ENCODE data around the gene JMJD7.
"Not testable (repeated sequence)": the region's sequence is repeated elsewhere in the genome, so short reads cannot be mapped to it uniquely, and the experiment has no call there.

Gene JMJD7

GRCh38 chr15:41823502-41823901 lies 4.4 kb upstream of the JMJD7 start:
- no peak for DNase-seq

GRCh38 chr15:41824062-41824745 lies 3.7 kb upstream of the JMJD7 start:
- DNase-seq = no peak

- DNase-seq = no peak
Measured at GRCh38 chr15:41825145-41825544, 2.7 kb upstream of the JMJD7 start.

DNA sequence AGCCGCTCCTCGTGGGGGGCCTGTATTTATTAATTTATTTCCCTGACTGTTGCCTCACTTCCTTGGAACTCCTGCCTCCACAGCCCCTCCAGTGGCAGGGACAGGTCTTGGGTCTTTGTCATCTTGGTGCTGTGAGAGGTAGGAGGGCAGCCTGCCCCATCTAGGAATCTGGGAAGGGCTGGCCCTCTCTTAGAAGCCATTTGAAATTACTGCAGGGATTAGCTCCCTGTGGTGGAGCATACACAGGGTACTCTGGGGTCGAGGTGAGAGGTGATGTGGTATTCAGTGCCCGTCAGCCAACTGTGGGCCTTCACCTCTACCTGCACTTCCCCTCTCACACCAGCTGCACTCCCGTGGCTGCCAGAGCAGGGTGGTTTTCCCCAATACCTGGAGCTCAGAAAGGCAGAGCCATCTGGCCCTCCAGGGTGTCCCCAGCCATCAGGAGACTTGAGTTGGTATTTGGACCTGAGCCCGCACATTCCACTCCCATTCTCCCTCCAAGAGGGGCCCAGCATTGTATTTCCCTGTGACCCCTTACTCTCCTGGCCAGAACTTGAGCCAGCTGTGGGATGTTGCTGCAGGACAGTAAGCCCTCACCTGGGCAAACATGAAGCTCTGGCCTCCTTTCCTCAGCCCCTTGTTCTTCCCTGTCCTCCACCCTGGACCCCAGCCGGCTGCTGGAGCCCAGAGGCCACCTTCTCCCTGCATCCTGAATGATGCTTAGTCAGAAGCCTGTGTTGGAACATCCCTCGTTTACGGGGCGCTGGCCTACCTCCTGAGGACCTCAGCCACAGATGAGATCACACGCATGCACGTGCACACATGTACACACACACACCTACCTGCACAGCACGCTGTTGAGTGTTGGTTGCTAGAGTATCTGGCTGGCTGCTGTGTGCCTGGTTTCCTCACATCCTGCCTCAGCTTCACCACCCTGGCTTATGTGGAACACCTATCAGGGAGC lies 2.0 kb upstream of the JMJD7 start:
- DNase-seq = no peak

DNA sequence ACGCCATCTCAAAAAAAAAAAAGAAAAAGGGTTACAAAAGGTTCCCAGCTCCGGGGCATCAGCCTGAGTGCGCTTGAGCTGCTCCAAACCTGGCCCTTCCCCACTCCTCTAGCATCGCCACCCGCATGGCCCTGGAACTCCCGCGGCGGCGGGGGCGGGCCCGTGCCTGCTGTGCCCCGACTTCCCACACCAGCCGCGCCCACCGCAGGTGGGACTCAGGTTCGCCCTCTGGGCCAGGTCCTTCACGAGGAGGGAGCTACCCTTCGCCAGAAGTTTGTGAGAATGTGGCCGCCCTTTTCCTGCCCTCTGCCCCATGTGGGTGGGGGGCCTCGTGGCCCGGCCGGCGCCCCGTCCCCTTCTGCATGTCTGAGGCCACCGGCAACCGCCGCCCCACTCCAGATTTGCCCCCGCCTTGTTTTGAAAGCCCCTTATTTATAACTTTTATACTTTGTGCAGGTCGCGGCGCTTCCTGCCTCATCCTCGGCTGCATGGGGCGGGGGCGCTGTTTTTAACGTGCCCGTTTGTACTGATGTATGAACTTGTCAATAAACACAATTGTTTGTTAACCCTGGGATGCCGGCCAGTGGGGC lies 507 bp upstream of the JMJD7 start:
- no peak for DNase-seq

DNA sequence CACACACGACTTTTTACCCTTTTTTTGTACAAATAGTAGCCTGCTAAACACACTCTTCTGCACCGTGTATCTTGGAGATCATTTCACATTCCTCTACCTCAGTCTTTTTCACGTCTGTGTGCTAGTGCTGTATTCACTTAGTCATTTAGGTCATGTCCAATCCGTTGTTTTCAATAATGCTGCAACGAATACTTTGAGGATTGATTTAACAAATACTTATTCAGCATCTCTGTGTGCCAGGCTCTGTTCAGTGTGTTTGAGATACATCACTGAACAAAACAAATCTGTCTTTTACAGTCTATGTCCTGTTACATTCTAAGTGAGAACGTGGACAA lies 882 bp downstream of the JMJD7 start:
- DNase-seq = no peak

DNA sequence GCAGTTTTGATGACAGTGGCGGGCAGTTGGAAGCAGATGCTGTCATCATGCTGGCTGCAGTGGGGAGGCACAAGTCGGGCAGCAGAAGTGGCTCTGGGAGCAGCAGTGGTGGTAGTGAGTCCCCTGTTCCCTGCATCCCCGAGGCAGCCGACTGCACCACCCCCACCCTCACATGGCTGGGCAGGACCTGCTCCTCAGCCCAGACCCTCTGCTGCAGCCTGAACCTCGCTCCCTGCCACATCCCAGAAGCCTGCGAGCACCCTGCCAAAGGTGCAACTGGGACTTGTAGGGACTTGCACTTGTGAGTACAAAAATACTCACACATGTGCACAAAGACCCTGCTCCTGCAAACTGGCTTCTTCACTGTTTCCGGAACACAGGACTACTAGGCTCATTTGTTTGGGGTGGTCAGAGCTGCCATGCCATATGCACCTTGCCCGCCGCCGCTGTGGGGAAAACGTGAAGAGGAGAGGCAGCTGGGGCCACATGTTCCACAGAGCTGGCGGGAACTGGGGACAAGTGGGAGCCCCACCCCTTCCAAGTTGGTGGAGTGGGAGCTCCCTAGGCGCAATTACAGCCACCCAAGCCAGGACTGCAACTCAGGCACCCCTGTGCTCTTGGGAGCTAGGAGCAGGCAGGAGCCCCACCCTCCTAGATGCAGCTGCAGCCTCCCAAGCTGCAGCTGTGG lies 2.2 kb downstream of the JMJD7 start:
- no peak for DNase-seq

DNA sequence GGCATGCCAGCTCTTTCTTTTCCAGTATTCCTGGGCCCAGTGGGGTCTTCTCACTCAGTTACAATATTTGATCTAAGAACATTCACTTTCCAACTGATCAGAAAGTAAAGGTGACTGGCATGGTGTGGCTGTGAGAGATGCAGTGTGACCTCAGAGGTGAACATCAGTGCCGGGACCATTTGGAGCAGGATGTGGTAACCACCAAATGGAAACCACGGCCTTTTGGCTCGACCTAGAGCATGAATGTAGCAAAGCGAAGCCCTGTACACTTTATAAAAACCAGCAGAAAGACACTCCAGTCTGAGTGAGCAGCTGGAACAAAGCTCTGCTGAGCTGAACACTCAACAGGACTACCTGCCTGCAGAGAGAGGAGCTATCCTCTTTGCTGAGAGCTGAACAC lies 3.4 kb downstream of the JMJD7 start:
- not testable (repeated sequence) for DNase-seq

GRCh38 chr15:41832208-41832607 lies 4.3 kb downstream of the JMJD7 start:
- no peak for DNase-seq

- DNase-seq = no peak
Measured at GRCh38 chr15:41832875-41833274, 5.0 kb downstream of the JMJD7 start.

DNA sequence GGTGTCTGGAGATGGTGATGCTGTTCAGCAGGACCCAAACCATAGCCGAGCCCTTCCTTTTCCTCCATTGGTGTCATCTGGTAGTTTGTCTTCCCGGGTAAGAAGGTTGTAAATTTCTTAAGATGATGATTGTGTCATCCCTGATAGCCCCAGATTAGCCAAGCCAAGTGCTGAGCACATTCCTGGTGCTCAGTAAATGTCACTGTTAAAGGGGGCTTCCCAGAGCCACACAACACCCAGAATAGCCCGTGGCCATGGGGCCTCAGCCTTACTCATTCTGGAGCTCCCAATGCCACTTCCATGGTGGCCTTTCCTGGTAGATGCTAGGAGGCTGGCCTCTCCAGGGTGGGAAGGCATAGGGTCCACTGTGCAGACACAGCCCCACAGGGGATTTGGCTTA lies 6.2 kb downstream of the JMJD7 start:
- no peak for DNase-seq

- no peak for DNase-seq
Measured at GRCh38 chr15:41836073-41836472, 8.2 kb downstream of the JMJD7 start.

DNA sequence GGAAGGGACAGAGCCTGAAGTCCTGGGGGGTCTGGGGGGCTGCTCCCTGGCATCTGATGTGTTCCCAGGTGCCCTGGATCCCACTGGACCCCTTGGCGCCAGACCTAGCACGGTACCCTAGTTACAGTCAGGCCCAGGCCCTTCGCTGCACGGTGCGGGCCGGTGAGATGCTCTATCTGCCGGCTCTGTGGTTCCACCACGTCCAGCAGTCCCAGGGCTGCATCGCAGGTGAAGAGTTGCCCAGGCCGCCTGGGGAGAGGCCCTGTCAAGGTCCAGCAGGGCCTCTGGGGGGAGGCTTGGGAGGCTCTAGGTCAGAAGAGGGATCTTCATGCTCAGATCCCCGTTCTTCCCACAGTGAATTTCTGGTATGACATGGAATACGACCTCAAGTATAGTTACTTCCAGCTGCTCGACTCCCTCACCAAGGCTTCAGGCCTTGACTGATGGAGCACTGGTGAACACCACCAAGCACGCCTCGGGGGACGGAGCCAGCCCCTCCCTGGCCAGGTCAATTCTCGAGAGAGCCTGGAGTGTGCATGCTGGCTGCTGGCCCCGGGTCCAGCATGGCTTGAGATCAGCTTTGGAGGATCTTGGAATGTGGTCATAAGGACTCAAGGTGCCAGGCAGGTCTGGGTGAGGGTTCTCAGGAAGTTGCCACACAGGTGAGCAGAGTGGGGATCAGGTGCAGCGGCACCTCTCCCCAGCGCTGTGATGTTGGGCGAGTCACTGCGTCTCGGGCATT lies 9.0 kb downstream of the JMJD7 start:
- DNase-seq = no peak

DNA sequence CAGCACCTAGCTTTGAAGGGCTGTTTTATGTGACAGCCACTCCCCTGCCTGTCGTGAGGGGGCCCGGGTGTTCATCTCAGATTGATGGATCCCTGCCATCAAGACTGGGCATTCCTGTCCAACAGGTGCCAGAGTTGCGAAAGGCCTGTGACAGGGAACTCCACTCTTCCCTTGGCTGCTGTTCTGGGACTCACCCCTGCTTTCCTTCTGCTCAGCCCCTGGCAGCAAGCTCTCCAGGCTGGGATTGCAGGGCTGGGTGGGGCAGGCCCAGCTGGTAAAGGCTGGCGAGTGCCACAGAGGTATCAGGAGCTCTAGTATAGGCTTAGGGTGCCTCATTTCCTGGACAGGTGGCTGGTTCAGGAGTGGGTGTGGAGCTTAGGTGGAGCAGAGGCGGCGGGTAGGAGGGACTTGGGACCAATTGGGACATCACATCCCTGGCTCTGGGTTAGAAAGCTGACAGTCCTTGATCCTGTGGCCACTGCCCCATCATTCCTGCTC lies 10.6 kb downstream of the JMJD7 start, which contains the start of gene PLA2G4B:
TSS of gene PLA2G4B (plus strand) at position 448 of the 498 bp plus-strand sequence. CDS start 67 bp downstream, outside the sequence.
- no peak for DNase-seq

GRCh38 chr15:41839781-41840491 lies 12.0 kb downstream of the JMJD7 start:
- DNase-seq = no peak

DNA sequence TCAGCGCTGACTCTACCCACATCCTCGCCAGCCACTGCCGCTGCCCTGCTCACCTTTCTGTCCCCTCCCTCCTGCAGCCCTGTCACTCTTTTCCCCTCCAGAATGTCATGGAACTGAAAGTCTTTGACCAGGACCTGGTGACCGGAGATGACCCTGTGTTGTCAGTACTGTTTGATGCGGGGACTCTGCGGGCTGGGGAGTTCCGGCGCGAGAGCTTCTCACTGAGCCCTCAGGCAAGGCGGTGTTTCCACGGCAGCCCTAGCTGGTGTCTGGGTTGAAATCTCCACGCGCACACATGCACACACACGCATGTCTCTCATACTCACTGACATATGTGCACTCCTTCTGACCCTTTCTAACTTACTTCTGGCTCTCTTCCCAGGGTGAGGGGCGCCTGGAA lies 12.8 kb downstream of the JMJD7 start:
- DNase-seq = no peak

DNA sequence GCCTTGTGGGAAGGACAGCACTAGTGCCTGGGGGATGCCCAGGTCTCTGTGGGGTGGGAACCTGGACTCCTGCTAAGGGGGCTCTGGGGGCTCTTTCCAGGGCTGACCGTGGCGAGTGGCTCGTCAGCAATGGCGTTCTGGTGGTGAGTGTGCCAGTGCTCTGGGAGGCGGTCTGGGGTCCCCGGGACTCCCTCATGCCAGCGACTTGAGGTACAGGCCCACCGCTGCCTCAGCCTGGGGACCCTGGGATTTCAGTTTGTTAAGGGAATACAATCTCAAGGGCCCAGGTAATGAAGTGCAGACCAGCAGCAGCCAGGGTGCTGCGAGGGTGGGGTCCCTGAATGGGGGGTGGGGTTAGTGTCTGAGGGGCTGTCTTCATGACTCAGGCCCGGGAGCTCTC lies 13.2 kb downstream of the JMJD7 start:
- DNase-seq = no peak

DNA sequence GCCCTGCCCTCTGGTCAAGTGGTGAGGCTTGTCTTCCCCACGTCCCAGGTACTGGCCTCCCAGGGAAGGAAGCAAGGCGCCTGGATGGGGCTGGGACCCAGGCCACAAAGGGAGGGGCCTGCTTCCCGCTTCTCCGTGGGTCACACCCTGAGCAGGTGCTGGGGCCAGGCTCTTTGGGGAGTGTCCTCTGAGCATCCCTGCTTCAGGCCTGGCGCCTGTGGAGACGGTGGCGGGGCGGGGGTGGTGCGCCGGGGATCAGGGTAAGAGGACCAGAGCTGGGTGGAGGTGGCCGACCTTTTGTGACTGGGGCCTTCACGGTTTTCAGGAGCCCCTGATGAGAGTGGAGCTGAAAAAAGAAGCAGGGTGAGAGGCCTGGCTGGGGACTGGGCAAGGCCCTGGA lies 14.3 kb downstream of the JMJD7 start:
- DNase-seq = no peak

DNA sequence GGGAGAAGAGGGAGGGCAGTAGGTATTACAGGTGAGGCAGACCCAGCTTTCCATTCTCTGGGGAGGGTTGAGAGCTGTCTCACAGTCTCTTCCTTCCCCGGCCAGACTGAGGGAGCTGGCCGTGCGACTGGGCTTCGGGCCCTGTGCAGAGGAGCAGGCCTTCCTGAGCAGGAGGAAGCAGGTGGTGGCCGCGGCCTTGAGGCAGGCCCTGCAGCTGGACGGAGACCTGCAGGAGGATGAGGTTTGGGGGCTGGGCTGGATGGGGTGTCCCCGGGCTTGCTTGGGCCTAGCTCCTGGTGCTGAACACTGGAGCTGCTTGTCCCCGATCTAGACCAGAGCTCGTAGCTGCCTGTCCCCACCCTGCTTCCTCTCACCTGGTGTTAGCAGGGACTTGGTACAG lies 15.7 kb downstream of the JMJD7 start:
- DNase-seq = no peak

DNA sequence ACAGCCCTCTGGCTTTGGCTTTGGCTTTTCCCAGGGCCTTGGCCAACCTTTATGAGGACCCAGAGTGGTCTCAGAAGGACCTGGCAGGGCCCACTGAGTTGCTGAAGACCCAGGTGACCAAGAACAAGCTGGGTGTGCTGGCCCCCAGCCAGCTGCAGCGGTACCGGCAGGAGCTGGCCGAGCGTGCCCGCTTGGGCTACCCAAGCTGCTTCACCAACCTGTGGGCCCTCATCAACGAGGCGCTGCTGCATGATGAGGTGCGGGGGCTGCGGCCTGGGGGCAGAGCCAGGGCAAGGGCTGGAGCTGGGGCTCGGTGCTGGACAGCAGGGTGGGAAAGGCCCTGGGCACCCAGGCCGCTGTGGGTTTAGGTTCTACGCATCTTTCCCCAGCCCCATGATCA lies 16.9 kb downstream of the JMJD7 start:
- no peak for DNase-seq

DNA sequence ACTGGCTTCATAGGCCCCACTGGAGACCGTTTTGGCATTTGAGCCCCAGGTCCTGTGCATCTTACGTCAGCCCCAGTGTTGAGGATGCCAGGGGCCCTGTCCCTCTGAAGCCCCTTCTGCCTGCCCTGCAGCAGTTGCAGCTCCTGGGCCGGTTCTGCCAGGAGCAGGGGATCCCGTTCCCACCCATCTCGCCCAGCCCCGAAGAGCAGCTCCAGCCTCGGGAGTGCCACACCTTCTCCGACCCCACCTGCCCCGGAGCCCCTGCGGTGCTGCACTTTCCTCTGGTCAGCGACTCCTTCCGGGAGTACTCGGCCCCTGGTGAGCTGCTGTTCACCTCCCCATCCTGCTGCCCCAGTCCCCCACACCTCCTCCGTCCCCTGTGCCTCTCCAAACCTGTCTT lies 19.3 kb downstream of the JMJD7 start:
- no peak for DNase-seq

- no peak for DNase-seq
Measured at GRCh38 chr15:41847981-41848380, 20.1 kb downstream of the JMJD7 start.
